ENCODE data around the gene LRRC52.

Gene LRRC52

DNA sequence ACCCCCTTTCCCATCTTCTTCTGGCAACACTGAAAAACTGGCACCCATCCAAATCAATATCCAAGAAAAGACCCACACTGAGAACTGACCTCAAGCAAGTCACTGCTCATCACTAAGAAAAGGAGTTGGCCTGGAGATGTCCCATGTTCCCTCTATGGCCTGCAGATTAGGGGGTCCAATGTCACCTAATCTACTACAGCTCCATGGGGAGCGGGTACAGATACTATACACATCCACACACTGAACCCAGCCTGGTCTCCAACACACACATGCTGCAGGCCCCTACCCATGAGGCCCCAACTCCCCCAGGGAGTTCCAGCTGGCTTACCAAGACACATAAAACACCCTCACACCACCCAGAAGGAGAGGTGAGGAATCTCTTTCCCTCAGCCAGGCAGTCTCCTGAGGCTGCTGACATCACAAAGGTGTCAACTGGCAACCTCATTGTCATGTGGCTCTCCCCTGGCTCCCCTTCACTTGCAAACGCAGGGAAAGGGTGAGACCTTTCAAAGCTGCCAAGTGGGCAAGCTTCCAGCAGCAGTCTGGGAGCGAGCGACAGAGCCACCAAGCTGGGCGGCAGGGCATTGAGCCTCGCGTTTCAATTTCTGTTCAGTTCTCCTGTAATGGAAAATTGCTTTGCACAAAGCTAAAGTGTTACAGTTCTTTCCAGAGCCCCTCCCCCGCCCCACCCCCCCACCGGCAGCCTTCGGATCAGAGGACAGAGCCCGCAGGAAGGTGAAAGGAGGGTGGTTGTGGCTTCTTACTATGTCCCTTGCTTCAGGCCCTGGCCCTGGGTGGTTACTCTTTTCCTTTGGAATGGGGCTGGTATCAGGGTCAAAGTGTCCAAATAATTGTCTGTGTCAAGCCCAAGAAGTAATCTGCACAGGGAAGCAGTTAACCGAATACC, at the start of gene LRRC52:
Gene LRRC52, plus strand, starts transcription at position 469 of the 907 bp plus-strand sequence. Its CDS starts 297 bp downstream, at position 766.
- DNase-seq, result no peak

DNA sequence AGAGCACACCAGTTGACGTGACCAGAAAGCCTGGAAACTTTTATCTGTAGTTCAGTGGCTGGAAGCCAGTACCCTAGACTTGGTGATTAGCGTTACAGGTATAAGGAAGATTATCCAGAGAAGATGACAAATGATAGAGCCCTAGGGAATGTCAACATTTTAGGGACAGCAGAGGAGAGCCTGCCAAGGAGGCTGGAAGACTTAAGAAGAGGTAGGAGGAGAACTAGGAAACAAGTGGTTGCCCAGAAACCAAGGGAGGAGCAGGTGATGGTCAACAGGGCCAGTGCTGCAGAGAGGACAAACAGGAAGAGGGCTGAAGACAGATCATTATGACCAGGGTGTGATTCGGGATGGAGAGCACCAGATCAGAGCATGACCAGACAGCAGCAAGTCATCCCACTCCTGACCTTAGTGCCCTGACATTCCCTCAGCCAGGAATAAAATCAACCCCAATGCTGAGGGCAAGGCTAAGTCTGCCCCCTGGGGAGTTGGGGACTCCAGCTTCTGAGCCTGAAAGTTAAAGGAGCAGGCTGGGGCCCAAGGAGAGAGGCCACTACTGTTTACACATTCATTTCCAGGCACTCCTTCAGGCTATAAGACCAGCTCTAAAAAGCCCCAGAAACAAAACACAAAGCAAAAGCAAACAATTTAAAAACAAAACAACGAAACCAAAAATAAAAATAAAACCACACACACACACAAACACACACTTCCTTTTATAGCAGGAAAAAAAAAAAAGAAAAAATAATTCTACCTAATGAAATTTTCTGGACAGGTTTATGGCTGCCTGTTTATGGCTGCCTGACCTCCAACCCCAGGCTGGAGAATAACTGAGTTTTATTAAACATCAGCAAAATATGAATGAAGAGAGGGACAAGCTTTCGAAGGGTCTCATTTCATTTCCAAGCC, 48.6 kb upstream of the LRRC52 start:
- no peak for DNase-seq

GRCh38 chr1:165495858-165496205, 48.0 kb upstream of the LRRC52 start:
- DNase-seq, result no peak

DNA sequence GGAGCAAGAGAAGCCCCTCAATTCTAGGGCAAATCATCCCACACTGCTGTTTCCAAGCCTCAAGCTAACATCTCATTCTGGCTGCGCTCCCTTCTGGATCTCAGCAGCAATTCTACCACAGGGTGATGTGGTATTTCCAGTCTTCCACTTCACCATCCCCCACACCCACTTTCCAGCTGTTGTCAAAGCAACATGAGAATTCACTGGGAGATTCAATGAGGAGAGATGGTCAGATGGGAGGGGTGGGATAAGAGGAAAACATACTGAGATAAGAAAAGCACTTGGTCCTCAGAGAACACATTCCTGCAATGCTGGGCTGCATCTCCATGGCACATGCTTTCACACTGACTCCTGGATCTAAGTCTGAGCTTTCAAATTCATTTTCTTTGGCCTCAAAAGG, 47.3 kb upstream of the LRRC52 start:
- no peak for DNase-seq

DNA sequence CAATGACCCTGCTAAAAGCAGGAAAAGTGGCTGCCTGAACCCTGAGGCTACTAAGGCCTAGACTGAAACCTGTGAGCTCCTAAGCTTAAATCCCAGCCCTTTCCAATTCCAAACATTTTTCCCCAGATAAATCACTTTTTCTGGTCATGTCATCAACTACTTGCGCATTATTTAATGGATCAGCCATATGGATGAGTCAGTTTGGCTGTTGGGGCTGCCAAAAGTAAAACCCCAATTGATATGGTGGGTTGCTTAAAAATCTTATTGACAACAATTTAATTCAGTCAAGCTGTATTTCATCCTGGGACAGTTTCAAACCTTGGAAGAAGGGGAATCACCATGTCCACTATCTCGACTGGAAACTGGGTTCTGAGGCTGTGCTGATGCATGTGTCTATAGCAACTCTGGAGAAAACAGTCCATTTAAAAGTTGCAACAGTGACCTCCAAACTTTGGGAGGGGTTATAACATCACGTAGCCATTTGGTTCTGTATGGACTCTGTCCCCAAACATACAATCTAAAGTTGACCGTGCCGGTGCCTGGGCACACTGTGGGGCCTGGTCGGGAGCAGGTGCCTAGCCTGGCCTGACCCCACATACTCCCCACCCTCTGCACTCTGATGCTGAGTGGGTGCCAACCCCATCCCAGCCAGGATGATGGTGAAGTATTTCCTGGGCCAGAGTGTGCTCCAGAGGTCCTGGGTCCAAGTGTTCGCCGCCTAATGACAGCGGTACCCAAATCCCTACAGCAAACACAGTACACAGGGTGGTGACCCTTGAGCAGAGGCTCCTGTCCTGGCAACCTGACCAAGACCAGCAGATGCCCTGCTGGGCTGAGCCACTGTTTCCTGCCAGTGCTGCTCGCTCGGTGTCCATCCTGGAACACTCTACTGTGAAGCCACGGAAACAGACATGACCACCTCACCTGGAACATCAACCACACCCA, 46.5 kb upstream of the LRRC52 start:
- no peak for DNase-seq

DNA sequence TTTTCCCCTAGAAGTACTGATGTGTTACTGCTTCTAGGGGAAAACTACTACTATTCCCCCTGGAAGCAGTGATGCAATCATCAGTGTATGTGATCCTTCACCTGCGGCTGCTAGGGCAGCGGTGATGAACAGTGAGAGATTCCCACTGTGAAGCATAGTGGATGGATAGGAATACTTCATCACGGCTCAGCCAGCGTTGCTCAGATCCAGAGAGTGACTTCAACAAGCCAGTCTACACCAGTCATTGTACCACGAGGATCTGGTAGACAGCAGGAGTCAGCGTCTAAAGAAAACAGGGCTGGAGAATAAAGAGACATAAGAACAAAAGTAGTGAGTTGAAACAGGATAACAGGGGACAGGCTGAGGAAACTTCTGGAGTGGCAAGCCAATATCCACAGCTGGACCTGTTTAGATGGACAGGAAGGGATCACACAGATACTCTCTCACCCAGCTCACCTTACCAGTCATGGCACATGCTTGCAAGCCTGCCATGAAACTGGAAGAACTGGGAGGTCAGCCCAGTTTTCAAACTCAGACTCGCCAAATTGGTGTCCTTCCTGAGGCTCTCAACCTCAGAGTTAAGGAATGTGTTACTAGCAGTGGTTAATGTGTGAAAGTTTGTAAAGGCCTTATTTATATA, 42.4 kb upstream of the LRRC52 start:
- no peak for DNase-seq

GRCh38 chr1:165501970-165502348, 41.8 kb upstream of the LRRC52 start:
- DNase-seq, result no peak

GRCh38 chr1:165507570-165507969, 36.2 kb upstream of the LRRC52 start:
- DNase-seq, result no peak

- no peak for DNase-seq
Measured at GRCh38 chr1:165508291-165508690, 35.5 kb upstream of the LRRC52 start.

- no peak for DNase-seq
Measured at GRCh38 chr1:165512816-165513215, 31.0 kb upstream of the LRRC52 start.

GRCh38 chr1:165516469-165516868, 27.3 kb upstream of the LRRC52 start:
- no peak for DNase-seq

DNA sequence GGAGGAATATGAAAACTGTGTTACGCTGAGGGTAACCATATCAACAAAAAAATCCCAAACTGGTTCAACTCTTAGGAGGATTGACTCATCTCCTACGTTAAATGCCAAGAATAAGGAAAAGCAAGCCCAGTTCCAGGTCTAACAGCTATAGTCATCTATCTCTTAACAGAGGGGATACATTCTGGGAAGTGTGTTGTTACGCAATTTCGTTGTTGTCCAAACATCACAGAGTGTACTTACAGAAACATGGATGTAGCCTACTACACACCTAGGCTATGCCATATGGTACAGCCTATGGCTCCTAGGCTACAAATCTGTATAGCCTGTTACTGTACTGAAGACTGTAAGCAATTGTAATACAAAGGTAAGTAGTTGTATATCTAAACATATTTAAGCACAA, 23.2 kb upstream of the LRRC52 start:
- DNase-seq, result no peak

GRCh38 chr1:165524639-165525285, 19.0 kb upstream of the LRRC52 start:
- DNase-seq, result no peak

DNA sequence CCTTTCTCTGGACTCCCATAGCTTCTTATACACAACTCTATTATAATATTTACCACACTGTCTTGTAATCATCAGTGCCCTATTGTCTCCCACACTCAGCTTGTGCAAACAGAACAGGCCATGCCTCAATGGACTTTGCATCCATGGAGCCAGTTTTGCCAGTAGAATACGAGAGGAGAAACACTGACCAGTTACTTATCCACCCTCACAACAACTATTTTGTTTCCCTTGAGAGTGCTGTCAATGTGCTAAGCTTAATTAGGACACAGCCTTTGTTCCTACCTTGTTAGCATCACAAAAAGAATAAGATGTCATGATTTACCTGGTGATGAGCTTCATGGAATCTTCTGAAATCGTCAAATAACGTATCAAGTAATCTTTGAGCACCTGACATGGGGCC, 18.1 kb upstream of the LRRC52 start:
- DNase-seq, result no peak

- no peak for DNase-seq
Measured at GRCh38 chr1:165527251-165528007, 16.4 kb upstream of the LRRC52 start.

DNA sequence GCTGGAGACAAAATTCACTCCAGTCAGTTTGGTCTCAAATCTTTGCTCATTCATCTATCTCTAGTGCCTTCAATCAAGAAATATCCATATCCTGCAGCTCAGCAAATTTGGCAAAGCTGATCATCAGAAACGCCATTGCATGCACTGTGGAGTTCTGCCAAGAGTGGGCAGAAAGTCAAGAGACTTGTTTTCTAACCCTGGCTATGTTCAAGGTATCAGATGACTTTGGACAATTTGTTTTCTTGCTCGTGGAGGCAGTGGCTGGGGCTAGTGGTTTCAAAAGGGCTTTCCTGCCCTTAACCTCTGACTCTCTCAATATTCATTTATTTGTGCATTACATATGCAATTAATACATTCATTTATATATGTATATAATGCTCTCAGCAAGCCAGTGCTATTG, 12.8 kb upstream of the LRRC52 start:
- DNase-seq, result no peak

GRCh38 chr1:165532053-165532452, 11.7 kb upstream of the LRRC52 start:
- no peak for DNase-seq

DNA sequence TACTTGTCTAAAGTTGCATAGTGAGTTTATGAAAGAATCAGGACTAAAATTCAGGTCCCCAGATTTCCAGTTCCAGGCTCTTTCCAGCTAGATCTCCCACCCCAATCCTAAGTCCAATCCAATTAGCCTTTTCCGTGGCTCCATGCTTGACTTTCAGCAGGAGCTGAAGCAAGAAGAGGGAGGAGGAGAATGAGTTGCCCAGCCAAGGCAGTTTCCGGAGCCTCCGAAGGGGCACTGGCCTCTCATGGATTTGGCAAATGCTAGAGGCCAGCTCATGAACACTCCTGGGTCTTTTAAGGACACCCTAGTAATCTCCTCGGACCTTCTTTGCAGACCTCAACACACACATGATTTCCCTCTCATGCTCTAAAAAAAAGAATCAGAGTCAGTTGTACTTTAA, 10.5 kb upstream of the LRRC52 start:
- no peak for DNase-seq

DNA sequence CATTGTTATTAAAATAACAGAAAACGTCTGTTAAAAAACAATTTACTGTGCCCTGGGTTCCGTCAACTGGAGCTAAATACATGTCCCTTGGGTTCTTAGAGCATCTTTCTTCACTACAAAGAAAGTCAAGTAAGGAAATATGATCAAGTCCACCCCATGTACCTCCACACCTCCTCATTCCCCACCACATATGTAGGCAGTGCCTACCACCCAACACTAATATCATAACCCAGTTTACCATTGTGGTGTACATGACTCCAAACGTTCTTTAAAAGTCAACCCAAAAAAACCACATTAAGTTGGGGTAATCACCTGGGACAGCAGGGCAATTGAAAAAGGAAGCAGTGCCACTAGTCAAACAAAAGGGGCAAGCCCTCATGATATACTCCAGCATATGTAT, 7.8 kb upstream of the LRRC52 start:
- DNase-seq, result no peak

GRCh38 chr1:165537356-165538109, 6.3 kb upstream of the LRRC52 start:
- DNase-seq, result no peak
